ENCODE data around the gene CYSTM1. TPM values are rescaled to one million over a fixed set of nuclear protein-coding genes. Genes with fewer than 3 reads are reported as not detected.

Gene CYSTM1
- polyA plus RNA-seq, 1 experiment, result 33.1 TPM

DNA sequence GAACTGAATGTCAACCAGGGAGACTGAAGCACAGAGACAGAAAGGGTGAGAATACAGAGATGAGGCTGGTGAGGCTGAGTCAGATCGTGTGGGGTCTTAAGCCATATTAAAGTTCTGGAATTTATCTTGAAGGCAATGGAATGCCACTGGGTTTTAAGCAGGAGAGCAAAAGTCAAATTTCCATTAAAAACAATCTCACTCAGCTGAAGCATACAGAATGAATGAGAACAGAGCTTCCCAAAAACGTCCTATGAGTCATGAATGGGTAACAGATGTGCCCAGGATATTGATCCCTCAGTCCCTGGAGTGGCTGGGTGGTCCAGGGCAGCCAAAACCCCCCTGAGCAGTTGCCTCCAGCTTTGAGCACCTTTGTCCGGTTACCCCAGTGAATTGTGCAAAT, 83.0 kb downstream of the CYSTM1 start:
- peak; percentile 33 for DNase-seq (ENCODE audit: low read depth)

DNA sequence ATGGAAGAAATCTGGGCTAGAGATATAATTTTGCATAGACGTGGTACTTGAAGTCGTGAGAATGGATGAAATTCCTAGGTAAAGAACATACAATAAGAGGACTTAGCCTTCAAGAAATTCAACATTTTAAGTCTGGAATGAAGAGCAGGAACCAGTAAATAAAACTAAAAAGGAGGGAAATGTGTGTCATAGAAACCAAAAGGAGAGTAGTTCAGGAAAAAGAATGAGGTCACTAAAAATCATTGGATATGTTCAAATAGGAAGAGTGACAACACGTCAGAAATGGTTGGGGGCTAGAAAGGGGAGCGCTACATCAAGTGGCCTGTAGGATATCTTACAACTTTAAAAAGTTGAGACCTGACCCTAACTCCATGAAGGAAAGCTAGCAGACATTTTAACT, 83.9 kb downstream of the CYSTM1 start:
- CTCF ChIA-PET, result interaction anchor here (1.1 to 23.5 kb wide), 2 partner anchors 14 to 87 kb away, joined by 3 to 813 read pairs; partner anchors contain the start of gene HBEGF
- POLR2A ChIA-PET, result no interaction called here
- peaks cover 1% of the 10 kb centered on the region; the same call in 1 of the 2 replicates for H3K36me3 ChIP-seq (ENCODE audit: control insufficient read depth, insufficient read depth, low read length)

More for the DNA sequence above, 83.0 kb downstream of the CYSTM1 start:
- TF ChIP-seq, protein P1, sequence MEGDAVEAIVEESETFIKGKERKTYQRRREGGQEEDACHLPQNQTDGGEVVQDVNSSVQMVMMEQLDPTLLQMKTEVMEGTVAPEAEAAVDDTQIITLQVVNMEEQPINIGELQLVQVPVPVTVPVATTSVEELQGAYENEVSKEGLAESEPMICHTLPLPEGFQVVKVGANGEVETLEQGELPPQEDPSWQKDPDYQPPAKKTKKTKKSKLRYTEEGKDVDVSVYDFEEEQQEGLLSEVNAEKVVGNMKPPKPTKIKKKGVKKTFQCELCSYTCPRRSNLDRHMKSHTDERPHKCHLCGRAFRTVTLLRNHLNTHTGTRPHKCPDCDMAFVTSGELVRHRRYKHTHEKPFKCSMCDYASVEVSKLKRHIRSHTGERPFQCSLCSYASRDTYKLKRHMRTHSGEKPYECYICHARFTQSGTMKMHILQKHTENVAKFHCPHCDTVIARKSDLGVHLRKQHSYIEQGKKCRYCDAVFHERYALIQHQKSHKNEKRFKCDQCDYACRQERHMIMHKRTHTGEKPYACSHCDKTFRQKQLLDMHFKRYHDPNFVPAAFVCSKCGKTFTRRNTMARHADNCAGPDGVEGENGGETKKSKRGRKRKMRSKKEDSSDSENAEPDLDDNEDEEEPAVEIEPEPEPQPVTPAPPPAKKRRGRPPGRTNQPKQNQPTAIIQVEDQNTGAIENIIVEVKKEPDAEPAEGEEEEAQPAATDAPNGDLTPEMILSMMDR (IDR thresholded peaks at IDR 0.05; ENCODE audit: insufficient read depth, low read depth, low read length), result no peak
- ChIA-PET POLR2A (no interaction called here), CTCF (interaction anchor here (0.7 to 23.5 kb wide), 5 partner anchors 11 to 88 kb away, joined by 3 to 813 read pairs (median 3); partner anchors contain the start of gene HBEGF)
- H3K36me3 ChIP-seq (ENCODE audit: control insufficient read depth, insufficient read depth, low read length), result peaks cover 1% of the 10 kb centered on the region; the same call in 1 of the 2 replicates
- no peak overlapping the region for H3K4me3 ChIP-seq (ENCODE audit: low read depth, low read length)
- H3K27me3 ChIP-seq (ENCODE audit: control insufficient read depth, insufficient read depth, low read length), result no peaks in the 10 kb centered on the region

DNA sequence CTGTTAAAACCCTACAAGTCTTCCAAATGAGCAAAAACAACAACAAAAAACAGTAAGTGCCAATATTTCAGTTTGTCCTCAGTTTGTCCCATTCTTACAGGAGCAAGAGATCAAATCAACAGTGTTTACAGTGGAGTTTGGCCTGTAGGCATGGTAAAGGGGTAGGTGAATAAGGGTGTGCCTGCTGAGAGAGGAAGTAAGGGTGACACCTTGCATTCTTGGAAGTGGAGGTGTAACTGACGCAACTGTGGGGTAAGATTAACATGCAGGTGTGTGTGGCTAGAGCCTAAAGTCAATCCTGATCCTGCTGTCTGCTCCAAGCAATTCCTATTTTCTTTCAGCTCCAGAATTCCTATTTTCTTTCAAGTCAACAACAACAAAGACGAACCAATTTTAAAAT, 84.5 kb downstream of the CYSTM1 start:
- Histone ChIP-seq H3K4me3 (ENCODE audit: low read depth, low read length) (no peak overlapping the region), H3K36me3 (ENCODE audit: control insufficient read depth, insufficient read depth, low read length) (peaks cover 1% of the 10 kb centered on the region; the same call in 1 of the 2 replicates), H3K27me3 (ENCODE audit: control insufficient read depth, insufficient read depth, low read length) (no peaks in the 10 kb centered on the region)
- no peak for DNase-seq (ENCODE audit: low read depth)
- POLR2A ChIA-PET, result interaction anchor here (0.6 kb wide), 1 partner anchor 1333 kb away, joined by 6 read pairs; no protein-coding TSS in a partner anchor
- TF ChIP-seq, protein P1 (IDR thresholded peaks at IDR 0.05; ENCODE audit: insufficient read depth, low read depth, low read length), result no peak
- CTCF ChIA-PET, result interaction anchor here (0.6 to 3.2 kb wide), 2 partner anchors 15 to 34 kb away, joined by 4 to 17 read pairs; no protein-coding TSS in a partner anchor

More for the DNA sequence above, 83.9 kb downstream of the CYSTM1 start:
- DNase-seq (ENCODE audit: low read depth), result no peak
- Histone ChIP-seq H3K27me3 (ENCODE audit: control insufficient read depth, insufficient read depth, low read length) (no peaks in the 10 kb centered on the region), H3K4me3 (ENCODE audit: low read depth, low read length) (no peak overlapping the region)
- TF ChIP-seq, protein P1 (IDR thresholded peaks at IDR 0.05; ENCODE audit: insufficient read depth, low read depth, low read length), result no peak

DNA sequence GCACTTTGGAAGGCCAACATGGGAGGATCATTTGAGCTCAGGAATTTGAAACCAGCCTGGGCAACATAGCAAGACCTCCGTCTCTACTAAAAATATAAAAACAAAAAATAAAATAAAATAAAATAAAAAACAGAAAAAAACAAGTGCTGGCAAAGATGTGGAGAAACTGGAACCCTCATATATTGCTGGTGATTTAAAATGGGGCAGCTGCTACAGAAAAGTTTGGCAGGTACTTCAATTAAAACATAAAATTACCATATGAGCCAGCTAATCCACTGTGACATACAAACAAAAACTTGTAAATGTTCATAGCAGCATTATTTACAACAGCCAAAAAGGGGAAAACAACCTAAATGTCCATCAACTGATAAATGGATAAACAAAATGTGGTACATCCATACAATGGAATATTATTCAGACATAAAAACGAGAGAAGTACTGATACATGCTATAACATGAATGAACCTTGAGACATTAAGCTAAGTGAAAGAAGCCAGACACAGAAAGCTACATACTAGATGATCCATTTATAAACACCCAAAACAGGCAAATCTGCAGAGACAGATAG, 85.2 kb downstream of the CYSTM1 start:
- ChIA-PET CTCF (interaction anchor here (0.6 to 3.2 kb wide), 2 partner anchors 16 to 33 kb away, joined by 4 to 17 read pairs; no protein-coding TSS in a partner anchor), POLR2A (no interaction called here)

More for the DNA sequence above, 85.2 kb downstream of the CYSTM1 start:
- Histone ChIP-seq H3K4me3 (ENCODE audit: low read depth, low read length) (no peak overlapping the region), H3K27me3 (ENCODE audit: control insufficient read depth, insufficient read depth, low read length) (no peaks in the 10 kb centered on the region), H3K36me3 (ENCODE audit: control insufficient read depth, insufficient read depth, low read length) (peaks cover 1% of the 10 kb centered on the region; the same call in 1 of the 2 replicates)
- TF ChIP-seq, protein P1 (IDR thresholded peaks at IDR 0.05; ENCODE audit: insufficient read depth, low read depth, low read length), result no peak
- DNase-seq (ENCODE audit: low read depth), result no peak
